Activated T-cell treated with anti-CD3 and anti-CD28 coated beads, Interleukin-2, amount 50 U/mL, for 1 hour (primary cell): ENCODE data around the gene DTX1.
A peak's percentile ranks its signal among the peaks of the same experiment; 100 is the strongest.

ENCODE experiments used
- DNase-seq: peaks from one replicate; pipeline ENCODE4 v3.0.0-alpha.2; 2020

Gene DTX1

GRCh38 chr12:113072136-113072535, 15.6 kb downstream of the DTX1 start:
- no peak for DNase-seq

GRCh38 chr12:113073586-113073985, 17.1 kb downstream of the DTX1 start:
- DNase-seq = no peak

GRCh38 chr12:113075137-113075683, 18.7 kb downstream of the DTX1 start:
- no peak for DNase-seq

GRCh38 chr12:113077057-113077858, 20.7 kb downstream of the DTX1 start:
- DNase-seq = no peak

- DNase-seq = no peak
Measured at GRCh38 chr12:113077859-113078255, 21.3 kb downstream of the DTX1 start.

GRCh38 chr12:113081873-113082272, 25.3 kb downstream of the DTX1 start:
- DNase-seq = no peak

- DNase-seq = no peak
Measured at GRCh38 chr12:113082486-113083148, 26.1 kb downstream of the DTX1 start.

- no peak for DNase-seq
Measured at GRCh38 chr12:113083863-113084435, 27.4 kb downstream of the DTX1 start.

GRCh38 chr12:113086249-113087164, 30.0 kb downstream of the DTX1 start:
- no peak for DNase-seq

- no peak for DNase-seq
Measured at GRCh38 chr12:113087193-113087592, 30.7 kb downstream of the DTX1 start.

- DNase-seq = no peak
Measured at GRCh38 chr12:113088037-113088436, 31.5 kb downstream of the DTX1 start.

- DNase-seq = peak; percentile 49
Measured at GRCh38 chr12:113088971-113089756, 32.6 kb downstream of the DTX1 start.

- no peak for DNase-seq
Measured at GRCh38 chr12:113089839-113090238, 33.3 kb downstream of the DTX1 start.

- DNase-seq = no peak
Measured at GRCh38 chr12:113090740-113091139, 34.2 kb downstream of the DTX1 start.

- DNase-seq = no peak
Measured at GRCh38 chr12:113091506-113091905, 35.0 kb downstream of the DTX1 start.

- no peak for DNase-seq
Measured at GRCh38 chr12:113092607-113093408, 36.3 kb downstream of the DTX1 start.

- no peak for DNase-seq
Measured at GRCh38 chr12:113093409-113094101, 37.0 kb downstream of the DTX1 start.

- DNase-seq = no peak
Measured at GRCh38 chr12:113094738-113095137, 38.2 kb downstream of the DTX1 start.

GRCh38 chr12:113095405-113095804, 38.9 kb downstream of the DTX1 start:
- no peak for DNase-seq
